H1 (cell line): ENCODE data around the gene MIPOL1. TPM values are rescaled to one million over a fixed set of nuclear protein-coding genes. Genes with fewer than 3 reads are reported as not detected.

ENCODE experiments used
- CTCF ChIA-PET: fragments of 300-600 bp; sonication (Branson Sonifier 250); formaldehyde crosslinking; loops from one replicate; lab custom pipeline; 2021; ENCODE audit not compliant: partially characterized antibody; lab: Charles Lee
- POLR2A ChIA-PET: fragments of 300-600 bp; sonication (Branson Sonifier 250); formaldehyde crosslinking; loops from one replicate; lab custom pipeline; 2021; ENCODE audit warnings: inconsistent platforms; ENCODE audit not compliant: partially characterized antibody; lab: Charles Lee
- DNase-seq, 2 experiments: peaks; one replicate each; pipeline versions ENCODE4 v3.0.0 to v3.0.0-alpha.2; 2010 to 2022; ENCODE audit warnings: low spot score in 2 of 2, low read depth in 1 of 2, mixed read lengths in 1 of 2
- FAIRE-seq: peaks from 2 replicates; lab custom pipeline; 2011; peaks lifted over from hg19 to GRCh38; lab: Jason Lieb, UNC
- H2AFZ ChIP-seq: 2 replicates; pipeline ENCODE4 v1.8.1; 2012; ENCODE audit warnings: low read length, inconsistent platforms
- H2AK5ac ChIP-seq: 2 replicates; pipeline ENCODE4 v1.6.1; 2013; ENCODE audit warnings: low read depth, low read length
- H2BK120ac ChIP-seq: replicated peaks from 2 replicates; pipeline ENCODE3; 2013; ENCODE audit warnings: low read depth, low read length, inconsistent platforms
- H2BK12ac ChIP-seq: 2 replicates; pipeline ENCODE4 v1.6.1; 2013; ENCODE audit warnings: low read depth, low read length
- H2BK15ac ChIP-seq: 2 replicates; pipeline ENCODE4 v1.6.1; 2013; ENCODE audit warnings: low read length
- H2BK20ac ChIP-seq: 2 replicates; pipeline ENCODE4 v1.6.1; 2013; ENCODE audit warnings: low read length
- H2BK5ac ChIP-seq: 2 replicates; pipeline ENCODE4 v1.6.1; 2013; ENCODE audit warnings: low read depth, low read length
- H3K14ac ChIP-seq: 2 replicates; pipeline ENCODE4 v1.6.1; 2013; ENCODE audit warnings: inconsistent platforms; ENCODE audit not compliant: insufficient read length
- H3K18ac ChIP-seq: 2 replicates; pipeline ENCODE4 v1.6.1; 2013; ENCODE audit warnings: low read length; ENCODE audit errors: extremely low read depth
- H3K23ac ChIP-seq: 2 replicates; pipeline ENCODE4 v1.6.1; 2013; ENCODE audit warnings: inconsistent platforms; ENCODE audit not compliant: insufficient read length
- H3K23me2 ChIP-seq: 2 replicates; pipeline ENCODE4 v1.6.1; 2013; ENCODE audit warnings: low read depth, low read length
- H3K27ac ChIP-seq: 2 replicates; pipeline ENCODE4 v1.6.1; 2011; ENCODE audit warnings: low read depth, low read length, inconsistent platforms
- H3K27me3 ChIP-seq, 4 experiments: replicated peaks in 1 of 4; 1 replicate in 1 of 4; 2 replicates in 3 of 4; pipeline versions ENCODE4 v1.6.1 to v1.8.1; 2011 to 2013; ENCODE audit warnings: low read length in 3 of 4, mild to moderate bottlenecking in 3 of 4, inconsistent platforms in 2 of 4, mixed read lengths in 2 of 4, moderate library complexity in 1 of 4; ENCODE audit not compliant: control insufficient read depth in 3 of 4, insufficient read depth in 3 of 4; ENCODE audit errors: extremely low read depth in 1 of 4
- H3K36me3 ChIP-seq, 4 experiments: 2 replicates each; pipeline versions ENCODE4 v1.6.1 to v1.8.1; 2011 to 2013; ENCODE audit warnings: mild to moderate bottlenecking in 4 of 4, low read length in 3 of 4, moderate library complexity in 2 of 4, control low read depth in 1 of 4, inconsistent platforms in 1 of 4; ENCODE audit not compliant: insufficient read depth in 4 of 4, control insufficient read depth in 2 of 4
- H3K4ac ChIP-seq: replicated peaks from 2 replicates; pipeline ENCODE3; 2013; ENCODE audit warnings: low read length, low read depth, mixed read lengths, inconsistent platforms; ENCODE audit not compliant: insufficient read length
- H3K4me1 ChIP-seq, 4 experiments: replicated peaks in 1 of 4; 1 replicate in 1 of 4; 2 replicates in 3 of 4; pipeline versions ENCODE4 v1.6.1 to v1.8.1; 2011 to 2013; ENCODE audit warnings: low read length in 3 of 4, inconsistent platforms in 2 of 4, mixed read lengths in 1 of 4; ENCODE audit not compliant: insufficient read depth in 4 of 4, control insufficient read depth in 3 of 4
- H3K4me2 ChIP-seq, 2 experiments: 2 replicates each; pipeline versions ENCODE4 v1.6.1 to v1.8.1; 2011 to 2013; ENCODE audit warnings: low read depth in 2 of 2, low read length in 2 of 2, control low read depth in 1 of 2, inconsistent platforms in 1 of 2, mild to moderate bottlenecking in 1 of 2; ENCODE audit not compliant: insufficient read depth in 1 of 2
- H3K4me3 ChIP-seq, 4 experiments: fragments of 200-600, 300-600 bp in 1 of 4; sonication (generic), shearing (Covaris generic), sonication (Bioruptor Twin) in 1 of 4; 2 replicates each; pipeline versions ENCODE4 v1.5.1 to v1.8.1; 2011 to 2016; ENCODE audit warnings: low read length in 4 of 4, low read depth in 3 of 4, control low read depth in 2 of 4, inconsistent platforms in 2 of 4, mild to moderate bottlenecking in 2 of 4, mixed read lengths in 1 of 4, moderate library complexity in 1 of 4; ENCODE audit not compliant: insufficient read depth in 2 of 4; ENCODE audit errors: extremely low read depth in 1 of 4
- H3K56ac ChIP-seq: replicated peaks from 2 replicates; pipeline ENCODE3; 2013; ENCODE audit warnings: low read depth, mild to moderate bottlenecking, mixed read lengths, low read length, inconsistent platforms; ENCODE audit not compliant: insufficient read length
- H3K79me1 ChIP-seq: 2 replicates; pipeline ENCODE4 v1.6.1; 2013; ENCODE audit warnings: low read depth, low read length, control low read depth
- H3K79me2 ChIP-seq, 2 experiments: 2 replicates each; pipeline versions ENCODE4 v1.6.1 to v1.8.1; 2012 to 2013; ENCODE audit warnings: low read length in 2 of 2, mild to moderate bottlenecking in 2 of 2, inconsistent platforms in 1 of 2; ENCODE audit not compliant: insufficient read depth in 2 of 2, control insufficient read depth in 1 of 2
- H3K9ac ChIP-seq, 4 experiments: replicated peaks in 1 of 4; 1 replicate in 1 of 4; 2 replicates in 3 of 4; pipeline versions ENCODE4 v1.6.1 to v1.8.1; 2011 to 2013; ENCODE audit warnings: low read depth in 3 of 4, low read length in 3 of 4, control low read depth in 2 of 4, mild to moderate bottlenecking in 2 of 4, moderate library complexity in 2 of 4, inconsistent platforms in 1 of 4; ENCODE audit errors: extremely low read depth in 1 of 4
- H3K9me3 ChIP-seq, 2 experiments: 2 replicates each; pipeline versions ENCODE4 v1.6.1 to v1.8.1; 2012 to 2013; ENCODE audit warnings: mild to moderate bottlenecking in 2 of 2, moderate library complexity in 2 of 2, control low read depth in 1 of 2, inconsistent platforms in 1 of 2, low read depth in 1 of 2, low read length in 1 of 2, mixed read lengths in 1 of 2; ENCODE audit not compliant: insufficient read depth in 2 of 2
- H4K20me1 ChIP-seq, 2 experiments: replicated peaks in 1 of 2; 2 replicates each; pipeline versions ENCODE3 to v1.8.1; 2011 to 2013; ENCODE audit warnings: inconsistent platforms in 2 of 2, low read length in 2 of 2, mild to moderate bottlenecking in 1 of 2; ENCODE audit not compliant: insufficient read depth in 2 of 2, control insufficient read depth in 1 of 2
- H4K5ac ChIP-seq: 2 replicates; pipeline ENCODE4 v1.6.1; 2013; ENCODE audit warnings: low read length, low read depth, mixed read lengths, inconsistent platforms; ENCODE audit not compliant: insufficient read length
- H4K8ac ChIP-seq: 2 replicates; pipeline ENCODE4 v1.8.0; 2013; ENCODE audit warnings: mild to moderate bottlenecking, moderate library complexity, low read length, inconsistent platforms; ENCODE audit not compliant: insufficient read depth; ENCODE audit errors: extremely low read depth
- H4K91ac ChIP-seq: replicated peaks from 2 replicates; pipeline ENCODE3; 2013; ENCODE audit warnings: low read length, mixed read lengths, inconsistent platforms; ENCODE audit not compliant: insufficient read length
- MAX ChIP-seq: IDR thresholded peaks from 2 replicates; pipeline ENCODE4 v1.6.1; 2012; ENCODE audit warnings: inconsistent platforms
- TEAD4 ChIP-seq: IDR thresholded peaks from 2 replicates; pipeline ENCODE4 v1.6.1; 2012; ENCODE audit warnings: low read depth, low read length, inconsistent platforms, mixed read lengths
- WGBS, 2 experiments: shearing (Covaris generic) in 1 of 2; methylation state at CpG; one replicate each; pipeline versions ENCODE4 v1.1.6 to v1.1.7; 2013 to 2015; ENCODE audit warnings: low lambda C conversion rate in 2 of 2, mixed read lengths in 2 of 2, inconsistent platforms in 1 of 2, low coverage in 1 of 2, missing lambda C conversion rate in 1 of 2; ENCODE audit not compliant: insufficient replicate concordance in 2 of 2, insufficient coverage in 1 of 2, insufficient read length in 1 of 2; ENCODE audit errors: extremely low coverage in 1 of 2, missing lambda C conversion rate in 1 of 2; 5-methylcytosine and 5-hydroxymethylcytosine counted together
- polyA plus RNA-seq, 7 experiments: library from polyadenylated mRNA; depleted of rRNA in 3 of 7; stranded (reverse) in 5 of 7; unstranded in 2 of 7; fragments of >200 nt in 5 of 7; fragments of 200-250 nt in 2 of 7; gene quantifications; 1 replicate in 5 of 7; 2 replicates in 1 of 7; 4 replicates in 1 of 7; pipeline versions ENCODE4 v1.2.1 to v1.2.3, GENCODE V29; 2011 to 2013; ENCODE audit warnings: missing spikeins in 2 of 7, mixed read lengths in 2 of 7
- total RNA-seq: library from RNA; stranded (reverse); fragmentation: NEBNext Ultra II Directional; extraction: Animal tissue kit (Norgen Biotek cat#: 25700); gene quantifications from 2 replicates; pipeline ENCODE4 v1.2.1, GENCODE V29; 2021

The MIPOL1 gene
- total and polyA plus RNA-seq, 2 of the 8 experiments (the other 6 are each of a cell fraction or from before 2014, with no cell fraction given), result 2.8 to 23.9 TPM

GRCh38 chr14:37196604-37197420, 925 bp upstream of the MIPOL1 start:
- WGBS, 2 experiments, result 93% methylated on average over 17 of the region's 17 CpGs; no CpG with 5 or more reads in 1 of the 2 experiments
- Histone ChIP-seq H4K5ac (no peak overlapping the region), H2BK20ac (no peak overlapping the region), H3K23me2 (peaks cover 3% of the 10 kb centered on the region; the same call in 1 of the 2 replicates), H2BK15ac (0 out of 2 replicates have a peak overlapping the region, but pooled peaks have one; percentile 61), H3K4me2 (peak overlapping the region; percentile 83 to 93), H2AK5ac (no peak overlapping the region), H4K8ac (no peak overlapping the region), H3K9ac (peak overlapping the region in 3 of 4 experiments; percentile 45 to 83 (median 78); a peak in 4 of 7 replicates), H2AFZ (peak overlapping the region; percentile 88; the same call in 1 of the 2 replicates), H3K4me1 (no peaks in the 10 kb centered on the region; a peak in 2 of 7 replicates), H4K91ac (no peak overlapping the region)
- POLR2A ChIA-PET, result interaction anchor here (0.6 to 2.8 kb wide), 5 partner anchors 9 to 45 kb away, joined by 3 to 15 read pairs (median 4); partner anchors contain the start of gene SLC25A21
- no peak for TF ChIP-seq MAX
- no peak for TF ChIP-seq TEAD4
- TF ChIP-seq, all 59 proteins: peak for 0
- FAIRE-seq, result no peak
- H2BK120ac ChIP-seq, result no peak overlapping the region
- CTCF ChIA-PET, result interaction anchor here (0.6 to 2.6 kb wide), 7 partner anchors 9 to 424 kb away, joined by 3 to 11 read pairs (median 3); no protein-coding TSS in a partner anchor
- H2BK5ac ChIP-seq, result no peak overlapping the region
- H2BK12ac ChIP-seq, result no peak overlapping the region
- no peak overlapping the region; the same call in 1 of the 2 replicates for H3K27ac ChIP-seq
- no peak overlapping the region for H3K23ac ChIP-seq
- no peaks in the 10 kb centered on the region for H3K79me1 ChIP-seq
- H3K36me3 ChIP-seq, result no peaks in the 10 kb centered on the region
- no peak overlapping the region for H3K4ac ChIP-seq
- H3K4me3 ChIP-seq, result peak overlapping the region; percentile 62 to 81 (median 72)
- no peaks in the 10 kb centered on the region for H3K27me3 ChIP-seq
- H4K20me1 ChIP-seq, result peaks cover 0 to 1% of the 10 kb centered on the region in 2 experiments
- H3K79me2 ChIP-seq, result peaks cover 0 to 26% of the 10 kb centered on the region in 2 experiments; a peak in 2 of 4 replicates
- DNase-seq, result no peak
- peak overlapping the region; percentile 55; the same call in 1 of the 2 replicates for H3K18ac ChIP-seq
- H3K56ac ChIP-seq, result peak overlapping the region; percentile 60
- no peak overlapping the region for H3K14ac ChIP-seq
- no peaks in the 10 kb centered on the region for H3K9me3 ChIP-seq
